Stimulated activated CD4-positive, alpha-beta T cell treated with anti-CD3 and anti-CD28 coated beads, Interleukin-2, amount 100 ng/mL, for 4 hours (primary cell): ENCODE results near the gene TNS2.
A peak's percentile ranks its signal among the peaks of the same experiment; 100 is the strongest.

Experiments used
- DNase-seq: peaks from one replicate; pipeline ENCODE4 v3.0.0-alpha.2; 2020; ENCODE audit warnings: low read depth

Gene TNS2

GRCh38 chr12:53042607-53043454, 7.0 kb upstream of the TNS2 start:
- no peak for DNase-seq

GRCh38 chr12:53044052-53044581, 5.7 kb upstream of the TNS2 start:
- no peak for DNase-seq

- DNase-seq, result no peak
Observed at GRCh38 chr12:53044896-53045695, 4.8 kb upstream of the TNS2 start.

- DNase-seq, result no peak
Observed at GRCh38 chr12:53045696-53046045, 4.2 kb upstream of the TNS2 start.

GRCh38 chr12:53046655-53047220, 3.1 kb upstream of the TNS2 start:
- peak; percentile 22 for DNase-seq

GRCh38 chr12:53047221-53048032, 2.4 kb upstream of the TNS2 start:
- DNase-seq, result peak; percentile 56

- DNase-seq, result no peak
Observed at GRCh38 chr12:53048033-53048779, 1.7 kb upstream of the TNS2 start.

- no peak for DNase-seq
Observed at GRCh38 chr12:53048780-53049401, 974 bp upstream of the TNS2 start.

- no peak for DNase-seq
Observed at GRCh38 chr12:53050426-53051057, 677 bp downstream of the TNS2 start.

- DNase-seq, result no peak
Observed at GRCh38 chr12:53051058-53051880, 1.4 kb downstream of the TNS2 start.

- no peak for DNase-seq
Observed at GRCh38 chr12:53051881-53052412, 2.1 kb downstream of the TNS2 start.

- no peak for DNase-seq
Observed at GRCh38 chr12:53052419-53053217, 2.8 kb downstream of the TNS2 start.

GRCh38 chr12:53053218-53054111, 3.6 kb downstream of the TNS2 start:
- DNase-seq, result peak; percentile 40

GRCh38 chr12:53054112-53054878, 4.4 kb downstream of the TNS2 start:
- peak; percentile 91 for DNase-seq

- DNase-seq, result no peak
Observed at GRCh38 chr12:53055471-53056266, 5.8 kb downstream of the TNS2 start.
